Measurements from ENCODE around the gene SERINC2.

DNA sequence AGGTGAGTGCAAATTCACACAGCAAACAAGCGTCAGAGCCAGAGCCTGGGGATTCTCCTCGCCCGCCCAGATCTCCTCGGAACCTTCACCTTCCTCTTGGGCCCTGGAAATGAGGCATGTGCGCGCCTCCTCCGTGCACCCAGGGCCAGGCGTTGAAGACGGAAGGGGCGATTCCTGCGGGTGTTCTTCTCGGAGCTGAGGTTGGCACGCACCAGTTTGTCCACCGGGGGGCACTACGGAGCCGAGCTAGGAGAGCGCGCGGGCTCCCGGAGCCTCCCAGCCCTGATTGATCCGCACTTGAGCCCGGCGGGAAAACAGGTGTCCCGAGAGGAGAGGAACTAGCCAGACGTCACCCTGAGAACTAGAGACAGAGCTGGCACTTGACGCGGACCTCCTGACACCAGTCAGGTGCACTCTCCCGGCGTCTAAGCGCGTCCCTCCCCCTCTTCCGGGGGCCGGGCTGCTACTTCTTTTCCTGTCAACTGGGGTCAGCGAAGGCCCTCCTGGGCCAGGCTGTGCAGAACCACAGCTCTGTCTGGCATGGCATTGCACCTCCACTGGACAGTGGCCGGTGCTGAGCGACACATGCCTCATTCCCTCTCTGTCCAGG is 18.3 kb upstream of the SERINC2 start:
- TF ChIP-seq GATA2 (IDR thresholded peaks at IDR 0.05; ENCODE audit: low read depth, low read length) (no peak), GATA3 (IDR thresholded peaks at IDR 0.05; ENCODE audit: low read depth, low read length) (no peak)
